ENCODE data around the gene HDHD5.
"Not testable (repeated sequence)": the region's sequence is repeated elsewhere in the genome, so short reads cannot be mapped to it uniquely, and the experiment has no call there.

The HDHD5 gene

DNA sequence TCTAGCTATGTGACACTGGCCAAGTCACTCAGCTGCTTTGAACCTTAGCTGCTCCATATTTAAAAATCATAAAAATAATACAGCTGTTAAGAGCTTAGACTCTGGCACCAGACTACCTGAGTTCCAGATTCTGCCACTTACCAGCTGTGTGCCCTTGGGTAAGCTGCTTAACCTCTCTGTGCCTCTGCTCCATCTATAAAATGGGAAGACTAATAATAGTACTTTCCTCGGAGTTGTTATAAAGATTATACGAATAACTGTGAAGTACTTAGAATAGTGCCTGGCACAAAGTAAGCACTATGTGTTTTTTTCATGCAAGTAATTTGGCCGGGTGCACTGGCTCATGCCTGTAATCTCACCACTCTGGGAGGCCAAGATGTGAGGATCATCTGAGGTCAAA, 1.4 kb downstream of the HDHD5 start:
- DNase-seq (ENCODE audit: low spot score) (no peak), FAIRE-seq (no peak)

DNA sequence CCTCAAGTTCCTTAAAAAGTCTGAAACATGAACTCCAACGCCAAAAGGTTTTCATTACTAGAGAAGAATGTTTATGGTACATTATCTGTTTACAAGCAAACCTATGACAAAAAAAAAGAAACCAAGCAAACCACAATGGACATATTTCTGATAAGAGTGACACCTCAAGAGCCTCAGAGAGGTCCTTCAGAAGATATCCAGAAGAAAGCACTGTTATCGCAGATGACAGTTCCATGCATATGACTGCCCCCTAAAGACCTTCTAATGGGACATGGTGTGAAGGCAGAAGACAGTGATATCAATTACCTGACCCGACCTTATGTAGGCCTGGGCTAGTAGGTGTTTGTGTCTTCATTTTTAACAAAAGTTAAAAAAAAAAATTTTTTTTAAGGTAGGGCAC, 3.1 kb downstream of the HDHD5 start:
- DNase-seq (ENCODE audit: low spot score) (no peak), FAIRE-seq (no peak)

DNA sequence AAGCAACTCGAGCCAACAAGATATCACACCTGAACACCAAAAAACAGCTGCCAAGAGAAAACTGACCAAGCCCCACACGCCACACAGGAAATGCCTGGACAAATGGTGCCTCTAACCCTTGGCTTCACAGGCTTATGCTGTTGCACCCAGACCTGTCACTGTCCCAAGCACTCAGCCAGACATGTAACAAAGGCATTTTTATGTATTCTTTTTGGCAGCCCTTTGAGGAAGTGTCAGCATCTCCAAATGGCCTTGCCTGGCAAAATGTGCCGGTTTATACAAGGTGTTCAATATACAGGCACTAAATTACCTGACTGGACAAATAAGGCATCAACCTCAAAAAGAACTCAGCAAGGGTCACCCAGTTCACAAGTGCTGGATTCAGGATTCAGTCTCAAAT, 6.1 kb downstream of the HDHD5 start:
- FAIRE-seq (no peak), DNase-seq (ENCODE audit: low spot score) (no peak)

DNA sequence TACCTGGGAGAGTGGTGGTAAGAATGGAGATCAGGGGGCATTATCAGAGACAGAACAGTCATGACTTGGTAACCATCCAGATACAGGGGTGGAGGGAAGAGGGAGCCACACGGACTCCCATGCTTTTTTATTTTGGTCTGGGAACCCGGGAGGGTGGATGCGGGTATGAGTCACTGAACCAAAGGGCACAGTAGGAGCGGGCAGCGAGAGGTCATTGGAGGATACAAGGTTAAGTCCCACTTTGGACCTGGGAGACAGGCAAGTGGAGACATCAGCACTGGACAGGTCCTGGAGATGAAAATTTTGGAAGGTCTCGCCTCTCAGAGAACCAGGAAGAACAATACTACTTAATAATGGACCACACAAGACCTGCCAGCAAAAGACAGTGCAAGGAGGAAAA, 6.7 kb downstream of the HDHD5 start:
- FAIRE-seq: no peak
- DNase-seq (ENCODE audit: low spot score): no peak

DNA sequence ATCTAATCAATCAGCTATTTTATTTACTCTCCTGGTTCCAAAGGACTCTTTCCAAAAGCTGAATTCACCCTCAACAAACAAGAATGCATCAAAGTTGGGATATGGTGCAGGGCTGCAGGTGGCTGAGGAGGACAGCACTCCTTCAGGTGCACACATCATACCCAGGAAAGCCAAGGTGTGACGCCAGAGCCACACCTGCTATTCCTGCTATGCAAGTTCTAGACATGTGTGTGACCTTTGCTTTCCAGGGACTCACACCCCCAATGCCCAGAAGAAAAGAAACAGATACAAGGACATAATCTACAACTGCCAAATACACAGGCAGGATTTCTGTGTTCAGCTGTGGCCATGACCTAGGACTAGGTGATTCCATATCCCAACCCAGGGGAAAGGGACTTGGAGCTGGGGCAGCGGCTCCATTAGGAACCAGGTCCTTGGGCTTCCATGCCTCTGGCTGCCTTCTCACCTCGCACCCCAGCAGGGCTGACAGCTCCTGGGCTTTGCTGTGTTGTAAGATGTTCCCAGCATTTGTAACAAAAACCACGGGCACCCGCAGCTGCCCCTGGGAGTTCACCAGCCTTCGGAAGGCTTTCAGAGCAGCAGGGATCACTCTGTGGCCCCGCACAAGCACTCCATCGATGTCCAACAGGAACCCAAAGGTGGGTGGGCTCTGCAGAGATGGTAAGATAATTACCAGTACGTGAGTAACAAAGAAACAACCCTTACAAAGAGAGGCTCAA, 9.8 kb downstream of the HDHD5 start:
- DNase-seq (ENCODE audit: low spot score) (no peak), FAIRE-seq (no peak)

DNA sequence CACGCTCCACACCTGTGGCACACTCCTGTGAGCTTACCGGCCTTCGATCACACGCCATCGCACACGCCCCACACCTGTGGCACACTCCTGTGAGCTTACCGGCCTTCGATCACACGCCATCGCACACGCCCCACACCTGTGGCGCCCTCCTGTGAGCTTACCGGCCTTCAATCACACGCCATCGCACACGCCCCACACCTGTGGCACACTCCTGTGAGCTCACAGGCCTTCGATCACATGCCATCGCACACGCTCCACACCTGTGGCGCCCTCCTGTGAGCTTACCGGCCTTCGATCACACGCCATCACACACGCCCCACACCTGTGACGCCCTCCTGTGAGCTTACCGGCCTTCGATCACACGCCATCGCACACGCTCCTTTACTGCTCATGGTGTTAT, 11.6 kb downstream of the HDHD5 start:
- FAIRE-seq: not testable (repeated sequence)

DNA sequence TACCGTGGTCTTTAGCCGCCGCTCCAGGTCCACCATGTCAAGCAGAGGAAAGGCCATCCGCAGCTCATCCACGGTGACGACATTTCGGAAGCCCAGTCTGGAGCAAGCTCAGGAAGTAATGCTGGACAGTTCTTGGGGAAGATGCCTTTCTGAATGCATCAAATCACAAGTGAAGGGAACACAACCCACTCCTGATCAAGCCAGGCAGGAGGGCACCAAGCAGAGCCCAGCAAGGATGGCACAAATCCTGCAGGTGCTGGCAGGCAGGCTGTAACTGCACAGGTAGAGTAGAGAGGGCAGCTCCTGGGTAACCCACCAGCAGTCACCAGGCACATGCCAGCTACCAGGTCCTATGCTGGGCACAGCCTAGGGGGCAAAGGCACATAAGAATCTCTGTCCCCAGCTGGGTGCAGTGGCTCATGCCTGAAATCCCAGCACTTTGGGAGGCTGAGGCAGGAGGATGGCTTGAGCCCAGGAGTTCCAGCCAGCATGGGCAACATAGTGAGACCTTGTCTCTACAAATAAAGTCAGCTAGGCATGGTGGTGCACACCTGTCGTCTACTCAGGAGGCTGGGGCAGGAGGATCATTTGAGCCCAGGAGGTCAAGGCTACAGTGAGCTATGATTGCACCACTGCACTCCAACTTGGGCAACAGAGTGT, 13.9 kb downstream of the HDHD5 start:
- DNase-seq (ENCODE audit: low spot score) (no peak), FAIRE-seq (no peak)

More for the DNA sequence above, 11.6 kb downstream of the HDHD5 start:
- DNase-seq (ENCODE audit: low spot score): not testable (repeated sequence)

DNA sequence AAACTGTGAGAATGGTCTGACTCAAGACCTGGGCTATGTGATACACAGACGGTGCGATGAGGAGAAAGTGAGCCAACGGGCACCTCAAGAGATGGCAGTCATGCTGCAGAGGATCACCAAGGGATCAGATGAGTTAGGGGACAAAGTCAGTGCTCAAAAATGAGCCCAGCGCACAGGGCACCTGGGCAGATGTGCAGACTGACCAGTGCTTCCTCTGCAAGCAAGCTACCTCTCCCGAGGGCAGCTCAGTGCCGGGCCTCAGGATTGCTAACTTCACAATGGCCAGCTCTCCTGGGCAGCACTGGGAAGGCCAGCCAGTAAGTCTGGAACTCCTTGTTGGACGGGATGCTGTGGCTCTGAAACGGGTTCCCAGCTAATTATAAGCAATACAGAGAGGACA, 15.3 kb downstream of the HDHD5 start:
- DNase-seq (ENCODE audit: low spot score) (no peak), FAIRE-seq (no peak)

DNA sequence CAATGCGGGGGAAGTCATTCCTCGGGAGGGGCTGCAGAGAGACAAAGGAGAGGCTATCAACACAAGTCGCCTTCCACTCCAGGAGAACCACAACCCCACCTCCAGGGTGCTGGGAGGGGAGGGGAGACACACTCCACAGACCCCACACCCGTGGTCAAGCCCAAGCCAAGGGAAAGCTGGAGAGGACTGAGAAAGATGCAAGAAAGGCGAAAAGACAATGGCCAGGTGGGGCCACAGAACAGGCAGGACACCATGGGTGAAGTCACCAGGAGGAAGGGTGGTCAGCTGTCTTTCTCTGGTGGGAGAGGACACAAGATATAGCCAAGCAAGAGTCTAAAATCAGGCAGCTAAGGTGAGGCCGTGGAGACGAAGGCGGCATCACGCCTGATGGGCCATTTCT, 16.0 kb downstream of the HDHD5 start:
- DNase-seq (ENCODE audit: low spot score) (no peak), FAIRE-seq (no peak)

DNA sequence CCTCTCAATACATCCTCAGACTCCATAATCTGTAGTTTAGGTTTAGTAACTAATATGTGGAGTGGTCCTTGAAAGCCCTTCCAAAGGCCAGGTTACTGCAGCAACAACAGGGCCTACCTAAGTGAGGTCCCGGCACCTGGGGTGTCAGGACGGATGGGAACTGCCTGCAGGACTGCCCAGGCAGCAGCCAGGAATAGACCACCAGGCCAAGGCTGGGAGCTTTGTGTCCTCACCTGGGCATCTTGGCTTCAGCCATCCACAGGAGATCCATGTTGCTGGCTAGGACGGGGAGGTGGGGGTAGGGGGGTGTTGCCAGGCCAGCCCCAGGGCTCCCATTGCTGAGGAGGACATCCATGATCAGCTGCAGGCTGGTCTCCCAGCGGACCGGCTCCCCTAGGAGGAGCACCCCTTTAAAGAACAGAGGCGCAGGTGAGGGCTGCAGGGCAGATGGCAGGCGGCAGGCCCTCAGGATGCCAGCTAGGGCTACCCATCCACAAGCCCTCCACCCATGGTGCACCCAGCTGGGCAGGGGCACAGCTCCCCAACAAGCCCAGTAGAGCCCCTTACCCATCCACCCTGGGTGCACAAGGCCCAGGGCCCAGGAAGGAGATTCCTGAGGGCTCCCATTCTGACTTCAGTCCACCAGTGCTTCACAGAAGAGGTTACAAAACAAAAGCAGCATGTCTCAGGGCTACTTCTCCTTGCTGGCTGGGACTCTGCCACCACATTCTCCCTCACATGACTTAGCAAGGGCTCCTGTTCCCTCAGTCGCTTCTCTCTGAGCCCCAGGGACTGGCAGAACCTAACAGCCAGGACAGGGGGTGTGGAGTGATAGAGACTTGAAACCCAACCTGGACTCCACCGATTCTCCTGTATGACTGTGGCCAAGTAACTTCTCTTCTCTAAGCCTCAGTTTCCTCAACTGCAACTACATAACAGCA, 18.0 kb downstream of the HDHD5 start:
- FAIRE-seq: no peak
- DNase-seq (ENCODE audit: low spot score): no peak

DNA sequence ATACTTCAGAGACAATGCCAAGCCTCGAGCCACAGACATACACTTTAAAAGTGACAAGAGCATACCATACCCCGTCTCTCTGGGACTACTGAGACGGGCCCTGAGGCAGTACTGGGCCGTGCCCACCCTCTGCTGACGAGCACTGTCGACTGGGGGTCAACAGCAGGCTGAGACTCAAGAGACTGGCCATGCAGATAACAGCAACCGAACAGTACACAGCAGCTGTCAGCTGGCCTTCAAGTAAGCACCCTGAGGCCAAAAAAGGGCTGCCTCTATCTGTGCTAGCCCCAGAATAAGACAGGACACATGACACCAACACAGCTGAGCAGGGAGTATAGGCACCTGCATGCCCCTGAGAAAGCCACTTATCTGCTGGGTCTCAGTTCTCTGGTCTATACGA, 19.1 kb downstream of the HDHD5 start:
- FAIRE-seq (no peak), DNase-seq (ENCODE audit: low spot score) (no peak)

DNA sequence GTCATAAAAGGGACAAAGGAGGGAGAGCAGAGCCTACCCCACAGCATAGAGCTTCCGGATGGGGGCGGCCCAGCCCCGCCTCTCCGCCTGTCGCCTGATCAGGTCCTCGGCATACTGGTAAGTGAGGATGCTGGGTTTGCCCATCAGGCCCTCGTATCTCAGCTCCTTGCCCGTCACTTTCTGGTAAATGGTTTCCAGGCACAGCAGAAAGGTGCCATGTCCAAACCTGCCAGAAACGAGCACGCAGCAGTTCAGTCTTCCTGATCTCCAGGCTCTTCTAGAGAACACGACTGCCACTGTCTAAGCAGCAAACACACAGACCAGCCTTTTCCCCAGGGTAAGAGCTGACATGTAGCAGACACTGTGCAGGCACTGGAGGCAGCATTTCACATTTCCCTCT, 20.6 kb downstream of the HDHD5 start:
- FAIRE-seq (no peak), DNase-seq (ENCODE audit: low spot score) (no peak)

DNA sequence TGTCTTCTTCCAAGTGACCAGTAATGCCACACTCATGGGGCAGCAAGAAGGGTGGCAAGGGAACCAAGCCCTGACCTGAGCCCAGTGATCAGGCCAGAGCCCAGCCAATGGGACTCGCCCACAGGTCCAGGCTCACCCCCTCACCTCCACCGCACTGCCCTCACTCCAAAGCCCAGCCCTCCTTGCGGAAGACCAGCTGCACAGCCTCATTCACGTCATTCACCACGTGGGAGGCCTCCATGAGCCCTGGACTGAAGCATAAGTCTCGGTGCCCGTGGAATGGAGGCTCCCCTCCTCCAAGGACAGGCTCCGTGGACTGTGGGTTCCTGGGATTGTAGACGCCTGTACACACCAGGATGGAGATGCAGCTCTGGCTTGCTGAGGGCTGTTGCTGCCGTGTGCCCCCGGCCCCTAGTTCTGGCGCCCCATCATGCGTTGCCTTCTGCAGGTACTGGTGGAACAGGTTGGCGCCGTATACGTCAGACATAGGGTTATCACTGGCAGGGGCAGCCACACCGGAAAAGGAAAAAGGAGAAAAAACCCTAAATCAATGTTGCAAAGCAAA, 21.1 kb downstream of the HDHD5 start:
- FAIRE-seq (no peak), DNase-seq (ENCODE audit: low spot score) (no peak)

DNA sequence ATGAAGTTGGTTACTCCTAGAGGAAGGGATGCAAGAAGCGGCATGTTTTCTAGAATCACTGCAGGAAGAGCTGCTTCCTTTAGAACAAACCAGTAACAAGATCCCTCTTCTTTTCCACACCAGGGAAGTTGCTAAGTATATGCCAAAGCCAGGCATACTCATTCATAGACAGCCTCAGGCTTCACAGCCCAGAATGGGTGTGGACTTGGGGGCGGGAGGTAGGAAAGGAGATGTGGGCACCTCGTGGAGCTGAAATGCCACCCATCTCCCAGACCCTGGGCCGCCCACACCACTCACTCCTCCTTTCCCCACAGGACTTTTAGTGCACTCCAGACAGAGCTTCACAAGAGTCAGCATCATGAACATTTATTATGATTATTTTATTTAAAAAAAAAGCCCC, 21.9 kb downstream of the HDHD5 start:
- FAIRE-seq: no peak

DNA sequence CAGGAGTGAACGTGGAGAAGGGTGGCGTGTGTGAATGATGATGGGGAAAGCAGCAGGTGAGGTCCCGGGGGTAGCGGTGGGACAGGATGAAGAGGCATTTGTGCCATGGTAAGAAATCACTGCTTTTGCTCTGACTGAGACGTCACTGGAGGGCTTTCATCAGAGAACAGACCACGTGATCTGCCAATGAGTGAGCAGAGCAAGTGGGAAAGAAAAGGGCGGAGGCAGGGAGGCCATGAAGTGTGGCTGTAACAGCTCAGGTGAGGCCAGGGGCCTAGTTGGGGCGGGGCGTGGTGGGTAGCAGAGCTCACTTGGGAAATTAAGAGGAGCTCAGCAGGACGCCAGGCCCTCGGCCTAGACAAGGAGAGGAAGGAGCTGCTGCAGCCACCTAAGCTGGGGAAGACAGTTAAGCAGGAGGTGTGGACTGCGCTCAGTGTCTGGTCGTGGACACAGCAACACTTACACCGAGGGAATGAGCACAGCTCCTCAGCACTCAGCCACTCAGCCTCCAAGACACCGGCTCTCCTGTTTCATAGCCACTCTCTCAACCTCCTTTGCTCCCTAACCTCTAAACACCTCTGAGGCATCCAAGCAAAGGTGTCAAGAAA, 23.8 kb downstream of the HDHD5 start:
- DNase-seq (ENCODE audit: low spot score) (no peak), FAIRE-seq (no peak)

More for the DNA sequence above, 21.9 kb downstream of the HDHD5 start:
- DNase-seq (ENCODE audit: low spot score): no peak

DNA sequence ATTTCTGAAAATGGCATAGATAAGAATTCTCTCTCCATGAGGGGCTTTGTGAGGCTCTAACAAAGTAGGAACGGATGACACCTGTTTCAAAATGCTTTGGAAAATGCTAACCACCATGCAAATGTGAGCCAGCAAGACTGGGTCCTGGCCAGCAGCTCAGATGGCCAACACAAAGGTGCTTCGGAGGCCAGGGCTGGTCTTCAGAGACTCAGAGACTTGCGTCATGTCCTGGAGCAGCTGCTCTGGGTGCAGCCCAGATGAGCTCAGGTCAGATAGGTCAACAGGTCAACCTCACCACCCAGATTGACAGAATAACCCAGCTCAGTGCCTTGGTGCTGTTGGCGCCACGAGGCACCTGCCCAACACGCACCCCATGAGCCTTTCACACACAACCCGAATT, 25.9 kb downstream of the HDHD5 start:
- DNase-seq (ENCODE audit: low spot score) (no peak), FAIRE-seq (no peak)

DNA sequence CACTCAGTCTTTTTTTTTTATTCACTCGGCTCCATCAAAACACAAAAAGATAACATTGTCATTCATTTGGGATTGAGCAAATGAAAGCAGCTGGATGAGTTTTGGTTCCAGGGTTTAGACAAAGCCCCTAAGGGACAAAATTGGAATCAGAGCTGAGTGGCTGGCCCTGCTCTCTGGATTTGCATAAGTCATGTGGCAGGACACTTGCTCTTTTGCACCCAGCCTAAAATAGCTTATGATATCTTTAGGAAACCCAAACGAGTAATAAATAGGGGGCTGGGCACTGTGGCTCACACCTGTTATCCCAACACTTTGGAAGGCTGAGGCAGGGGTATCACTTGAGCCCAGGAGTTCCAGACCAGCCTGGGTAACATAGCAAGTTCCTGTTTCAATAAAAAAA, 27.0 kb downstream of the HDHD5 start:
- FAIRE-seq (no peak), DNase-seq (ENCODE audit: low spot score) (no peak)

DNA sequence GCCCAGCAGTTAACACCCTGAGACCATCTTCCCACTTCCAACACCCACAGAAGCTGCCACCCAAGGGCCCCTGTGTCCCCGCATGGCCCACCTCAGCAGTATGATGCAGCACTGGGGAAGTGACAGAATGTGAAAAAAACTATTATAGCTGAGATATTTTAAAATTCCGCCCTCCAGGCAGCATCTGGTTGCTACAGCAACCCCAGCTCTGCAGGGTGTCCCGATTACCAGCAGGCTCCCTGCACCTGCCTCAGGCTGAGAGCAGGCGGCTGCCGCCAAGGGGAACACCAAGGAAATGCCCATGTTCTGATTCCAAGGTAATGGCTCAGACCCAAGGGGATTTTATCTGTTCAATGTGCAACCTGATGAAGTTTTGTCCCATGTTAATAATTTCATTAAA, 27.4 kb downstream of the HDHD5 start:
- FAIRE-seq (no peak), DNase-seq (ENCODE audit: low spot score) (no peak)

DNA sequence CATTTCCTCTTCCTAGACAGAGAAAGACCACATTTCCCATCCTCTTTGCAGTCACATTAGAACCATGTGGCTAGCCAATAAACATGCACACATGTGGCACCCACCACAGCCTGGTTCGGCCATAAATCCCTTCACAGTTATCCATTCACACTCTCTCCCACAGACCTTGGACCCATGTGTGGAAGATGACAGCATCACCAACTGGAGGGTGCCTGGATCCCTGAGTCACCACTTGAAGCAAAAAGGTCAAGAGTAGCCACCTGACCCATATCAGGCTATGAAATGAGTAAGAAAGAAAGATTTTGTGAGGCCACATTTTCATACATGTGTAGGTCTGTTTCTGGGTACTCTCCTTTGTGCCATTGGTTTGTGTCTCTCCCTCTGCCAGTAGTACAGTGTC, 28.9 kb downstream of the HDHD5 start:
- DNase-seq (ENCODE audit: low spot score): no peak
- FAIRE-seq: no peak

DNA sequence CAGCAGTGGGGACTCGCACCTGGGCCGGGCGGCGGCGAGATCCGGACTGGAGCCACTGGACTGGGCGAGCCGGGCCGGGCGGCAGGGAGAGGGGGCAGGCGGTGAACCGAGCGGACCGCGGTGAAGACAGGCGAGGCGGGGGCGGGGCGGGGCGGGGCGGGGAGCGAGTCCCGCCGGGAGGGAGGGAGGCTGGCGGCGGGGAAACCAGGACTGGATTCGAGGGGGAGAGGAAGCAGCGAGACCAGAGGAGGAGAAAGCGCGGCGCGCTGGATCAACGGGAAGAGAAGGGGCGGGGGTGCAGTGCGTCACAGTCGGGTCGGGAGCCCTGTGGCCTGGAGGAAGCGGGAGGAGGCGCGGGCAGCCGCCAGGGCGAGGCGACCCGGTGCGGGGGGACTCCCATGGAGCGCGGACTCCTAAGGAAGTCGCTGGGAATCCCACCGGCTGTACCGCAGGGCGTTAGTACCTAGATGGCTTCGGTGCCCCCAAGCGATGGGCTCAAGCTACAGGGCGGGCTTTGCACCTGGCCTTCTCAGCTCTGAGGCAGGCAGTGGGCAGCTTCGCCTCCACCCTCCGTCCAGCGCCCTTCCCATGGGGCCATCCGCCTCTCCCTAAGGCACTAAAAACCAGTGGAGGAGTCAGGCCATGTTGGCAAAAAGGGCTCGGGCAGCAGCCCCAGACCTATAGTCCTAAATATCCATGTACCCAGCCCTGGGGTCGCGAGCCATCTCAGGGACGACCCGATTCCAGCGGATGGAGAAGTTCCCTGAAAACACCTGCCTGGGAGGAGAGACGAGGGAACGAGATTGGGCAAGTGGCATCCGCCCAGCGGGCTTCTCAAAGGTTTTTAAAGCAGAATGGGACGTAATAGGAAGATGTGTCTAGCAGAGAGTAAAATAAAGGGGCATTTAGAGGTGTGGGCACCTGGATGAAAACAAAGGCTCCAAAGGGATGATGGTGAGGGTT, 37.6 kb downstream of the HDHD5 start, which contains the start of gene TMEM121B:
TSS of gene TMEM121B (minus strand) at position 128 of the 963 bp plus-strand sequence. CDS start 233 bp downstream, outside the sequence.
- FAIRE-seq (no peak), DNase-seq (ENCODE audit: low spot score) (peak; percentile 77)

Measured in urothelium cell line (cell line).